ENCODE results near the gene AMY2B. TPM values are rescaled to one million over a fixed set of nuclear protein-coding genes. Genes with fewer than 3 reads are reported as not detected.
A peak's percentile ranks its signal among the peaks of the same experiment; 100 is the strongest.

Gene AMY2B
- total RNA-seq, 1 experiment from 2014 or later, result 0.98 TPM

DNA sequence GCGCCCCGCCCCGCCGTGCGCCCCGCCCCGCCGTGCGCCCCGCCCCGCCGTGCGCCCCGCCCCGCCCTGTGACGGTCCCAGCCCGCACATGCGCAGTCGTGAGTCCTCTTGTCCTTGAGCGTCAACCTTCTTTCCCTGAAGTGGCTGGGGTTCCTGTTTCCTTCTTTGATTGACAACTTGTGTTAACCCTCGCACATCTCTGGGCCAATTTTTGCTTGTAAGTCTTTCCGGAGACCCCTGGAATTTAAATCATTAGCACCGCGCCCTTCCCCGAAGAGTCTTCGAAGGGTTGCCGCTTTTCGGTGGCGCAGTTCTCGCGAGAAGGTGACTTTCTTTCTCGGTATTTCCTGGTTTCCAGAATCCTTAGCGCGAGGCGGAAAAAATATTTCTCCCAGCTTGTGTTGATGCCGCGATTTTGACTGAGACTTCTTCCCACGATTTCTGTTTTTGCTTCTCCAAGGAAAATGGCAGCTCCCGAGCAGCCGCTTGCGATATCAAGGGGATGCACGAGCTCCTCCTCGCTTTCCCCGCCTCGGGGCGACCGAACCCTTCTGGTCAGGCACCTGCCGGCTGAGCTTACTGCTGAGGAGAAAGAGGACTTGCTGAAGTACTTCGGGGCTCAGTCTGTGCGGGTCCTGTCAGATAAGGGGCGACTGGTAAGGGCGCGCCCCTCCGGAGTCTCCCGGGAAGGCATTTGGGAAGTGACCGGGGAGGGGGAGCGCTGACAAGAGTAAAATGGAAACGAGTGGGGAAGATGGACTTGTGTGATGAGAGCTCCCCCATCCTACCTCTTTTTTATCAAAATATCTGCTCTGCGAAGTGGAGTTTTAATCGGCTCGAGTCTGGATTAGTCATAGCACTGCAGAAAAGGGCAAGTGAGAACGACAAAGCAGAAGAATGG, 45.5 kb upstream of the AMY2B start, which contains the start of gene RNPC3:
RNPC3 (plus strand) TSS at position 93 of the 901 bp plus-strand sequence; CDS start at position 465, 372 bp downstream.
- Histone ChIP-seq H3K9ac (ENCODE audit: low read length) (peak within 1 kb of the TSS; percentile 96), H3K27me3 (ENCODE audit: low read length) (no peaks in the 10 kb centered on the region), H3K9me3 (ENCODE audit: low read length) (no peaks in the 10 kb centered on the region), H3K79me2 (ENCODE audit: low read length) (peaks cover 48% of the 10 kb centered on the region), H4K20me1 (ENCODE audit: low read length) (no peaks in the 10 kb centered on the region), H3F3A (ENCODE audit: low read length, unreplicated experiment) (no peaks in the 10 kb centered on the region), H3K4me3 (ENCODE audit: low read length) (peak within 1 kb of the TSS; percentile 98), H3K27ac (ENCODE audit: low read length) (peak within 1 kb of the TSS; percentile 91), H3K9me2 (replicated peaks; ENCODE audit: low read length) (no peaks in the 10 kb centered on the region), H3K4me2 (ENCODE audit: low read length) (peak within 1 kb of the TSS; percentile 92), H2AFZ (ENCODE audit: low read length) (peak within 1 kb of the TSS; percentile 97), H3K36me3 (ENCODE audit: low read depth, low read length) (no peaks in the 10 kb centered on the region), H3K4me1 (ENCODE audit: insufficient read depth, low read length) (peaks cover 27% of the 10 kb centered on the region)
- BruUV-seq (replicated peaks), result TSS peak; percentile 76
- intact Hi-C loops (cut with micrococcal nuclease), result no loop called here
- POLR2A ChIA-PET (ENCODE audit: unreplicated experiment), result no interaction called here
- DNase-seq, result peak; percentile 88
- TF ChIP-seq EZH2phosphoT487 (IDR thresholded peaks at IDR 0.05; ENCODE audit: borderline replicate concordance, low read length) (no peak), EZH2 (IDR thresholded peaks at IDR 0.05; ENCODE audit: low read length, unreplicated experiment) (no peak)
- TF ChIP-seq, protein P1, sequence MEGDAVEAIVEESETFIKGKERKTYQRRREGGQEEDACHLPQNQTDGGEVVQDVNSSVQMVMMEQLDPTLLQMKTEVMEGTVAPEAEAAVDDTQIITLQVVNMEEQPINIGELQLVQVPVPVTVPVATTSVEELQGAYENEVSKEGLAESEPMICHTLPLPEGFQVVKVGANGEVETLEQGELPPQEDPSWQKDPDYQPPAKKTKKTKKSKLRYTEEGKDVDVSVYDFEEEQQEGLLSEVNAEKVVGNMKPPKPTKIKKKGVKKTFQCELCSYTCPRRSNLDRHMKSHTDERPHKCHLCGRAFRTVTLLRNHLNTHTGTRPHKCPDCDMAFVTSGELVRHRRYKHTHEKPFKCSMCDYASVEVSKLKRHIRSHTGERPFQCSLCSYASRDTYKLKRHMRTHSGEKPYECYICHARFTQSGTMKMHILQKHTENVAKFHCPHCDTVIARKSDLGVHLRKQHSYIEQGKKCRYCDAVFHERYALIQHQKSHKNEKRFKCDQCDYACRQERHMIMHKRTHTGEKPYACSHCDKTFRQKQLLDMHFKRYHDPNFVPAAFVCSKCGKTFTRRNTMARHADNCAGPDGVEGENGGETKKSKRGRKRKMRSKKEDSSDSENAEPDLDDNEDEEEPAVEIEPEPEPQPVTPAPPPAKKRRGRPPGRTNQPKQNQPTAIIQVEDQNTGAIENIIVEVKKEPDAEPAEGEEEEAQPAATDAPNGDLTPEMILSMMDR (conservative IDR thresholded peaks at IDR 0.05; ENCODE audit: low read depth, low read length), result no peak
- CTCF ChIA-PET, result no interaction called here
- peak; percentile 75 for ATAC-seq

DNA sequence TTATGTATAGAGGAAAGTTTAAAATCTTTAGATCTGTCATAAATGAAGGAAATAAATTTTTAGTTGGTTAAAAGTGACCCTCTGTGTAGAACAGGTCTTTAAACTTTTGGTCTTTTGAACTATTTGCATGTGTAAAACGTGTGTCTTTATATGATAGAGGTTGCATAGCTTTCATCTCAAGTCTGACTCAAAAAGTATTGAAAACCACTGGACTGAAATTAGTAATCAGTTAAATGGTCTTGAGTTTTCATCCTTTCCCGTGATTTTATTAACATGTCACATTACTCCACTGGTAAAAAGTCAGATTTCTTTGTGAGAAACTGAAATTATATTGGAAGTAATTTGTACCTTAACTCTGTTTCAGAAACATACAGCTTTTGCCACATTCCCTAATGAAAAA, 44.1 kb upstream of the AMY2B start:
- Histone ChIP-seq H3K9me3 (ENCODE audit: low read length) (no peaks in the 10 kb centered on the region), H3K9me2 (replicated peaks; ENCODE audit: low read length) (no peaks in the 10 kb centered on the region), H2AFZ (ENCODE audit: low read length) (no peak overlapping the region), H3K79me2 (ENCODE audit: low read length) (peaks cover 53% of the 10 kb centered on the region), H3F3A (ENCODE audit: low read length, unreplicated experiment) (no peaks in the 10 kb centered on the region), H3K4me3 (ENCODE audit: low read length) (peak overlapping the region; percentile 98), H3K36me3 (ENCODE audit: low read depth, low read length) (no peaks in the 10 kb centered on the region), H3K27ac (ENCODE audit: low read length) (no peak overlapping the region), H3K9ac (ENCODE audit: low read length) (peak overlapping the region; percentile 96), H3K27me3 (ENCODE audit: low read length) (no peaks in the 10 kb centered on the region), H3K4me1 (ENCODE audit: insufficient read depth, low read length) (peaks cover 27% of the 10 kb centered on the region), H3K4me2 (ENCODE audit: low read length) (peak overlapping the region; percentile 92), H4K20me1 (ENCODE audit: low read length) (no peaks in the 10 kb centered on the region)
- CTCF ChIA-PET, result no interaction called here
- ATAC-seq (no peak), DNase-seq (no peak)
- POLR2A ChIA-PET (ENCODE audit: unreplicated experiment), result no interaction called here
- intact Hi-C loops (cut with micrococcal nuclease), result no loop called here
- no peak for TF ChIP-seq EZH2phosphoT487 (IDR thresholded peaks at IDR 0.05; ENCODE audit: borderline replicate concordance, low read length)
- no peak for TF ChIP-seq EZH2 (IDR thresholded peaks at IDR 0.05; ENCODE audit: low read length, unreplicated experiment)
- TF ChIP-seq, protein P1 (conservative IDR thresholded peaks at IDR 0.05; ENCODE audit: low read depth, low read length), result no peak
- no TSS peak for BruUV-seq (replicated peaks)

DNA sequence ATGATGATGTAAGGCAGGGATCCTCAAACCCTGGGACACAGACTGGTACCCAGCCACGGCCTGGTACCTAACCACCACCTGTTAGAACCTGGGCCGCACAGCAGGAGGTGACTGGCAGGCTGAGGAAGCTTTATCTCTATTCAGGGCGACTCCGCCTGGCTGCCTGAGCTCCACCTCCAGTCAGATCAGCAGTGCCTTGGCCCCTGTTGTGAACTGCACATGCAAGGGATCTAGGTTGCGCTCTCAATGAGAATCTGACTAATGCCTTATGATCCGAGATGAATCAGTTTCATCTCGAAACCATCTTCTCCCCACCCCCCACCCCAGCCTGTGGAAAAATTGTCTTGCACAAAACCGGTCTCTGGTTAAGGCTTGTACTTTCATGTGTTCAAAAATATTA, 41.6 kb upstream of the AMY2B start:
- no peak for TF ChIP-seq EZH2phosphoT487 (IDR thresholded peaks at IDR 0.05; ENCODE audit: borderline replicate concordance, low read length)
- TF ChIP-seq, protein P1 (conservative IDR thresholded peaks at IDR 0.05; ENCODE audit: low read depth, low read length), result no peak
- TF ChIP-seq EZH2 (IDR thresholded peaks at IDR 0.05; ENCODE audit: low read length, unreplicated experiment), result no peak
- H3K4me2 ChIP-seq (ENCODE audit: low read length), result no peak overlapping the region
- ChIA-PET POLR2A (ENCODE audit: unreplicated experiment) (no interaction called here), CTCF (no interaction called here)
- intact Hi-C loops (cut with micrococcal nuclease), result no loop called here
- H3K79me2 ChIP-seq (ENCODE audit: low read length), result peaks cover 61% of the 10 kb centered on the region
- no peaks in the 10 kb centered on the region for H4K20me1 ChIP-seq (ENCODE audit: low read length)
- H3K9me2 ChIP-seq (replicated peaks; ENCODE audit: low read length), result no peaks in the 10 kb centered on the region
- DNase-seq, result peak; percentile 39
- no peaks in the 10 kb centered on the region for H3K9me3 ChIP-seq (ENCODE audit: low read length)
- no TSS peak for BruUV-seq (replicated peaks)
- H3F3A ChIP-seq (ENCODE audit: low read length, unreplicated experiment), result no peaks in the 10 kb centered on the region
- no peaks in the 10 kb centered on the region for H3K27me3 ChIP-seq (ENCODE audit: low read length)
- peaks cover 6% of the 10 kb centered on the region; the same call in 1 of the 2 replicates for H3K36me3 ChIP-seq (ENCODE audit: low read depth, low read length)
- H3K4me3 ChIP-seq (ENCODE audit: low read length), result no peak overlapping the region
- H3K9ac ChIP-seq (ENCODE audit: low read length), result no peak overlapping the region
- no peak for ATAC-seq
- no peak overlapping the region for H3K27ac ChIP-seq (ENCODE audit: low read length)
- H3K4me1 ChIP-seq (ENCODE audit: insufficient read depth, low read length), result peaks cover 21% of the 10 kb centered on the region
- H2AFZ ChIP-seq (ENCODE audit: low read length), result no peak overlapping the region
